Right ventricle myocardium superior (tissue), 1 donor: ENCODE results near the gene ARL16. TPM values are rescaled to one million over a fixed set of nuclear protein-coding genes. Genes with fewer than 3 reads are reported as not detected.

ENCODE experiments used
- ATAC-seq: fragments of 200-7000 bp; cut with Tn5 transposase; one replicate; pipeline ENCODE4 v1.9.1; 2020; ENCODE audit warnings: mild to moderate bottlenecking; ENCODE audit not compliant: poor library complexity
- DNase-seq: peaks from one replicate; pipeline ENCODE4 v3.0.0-alpha.2; 2020
- intact Hi-C: fragments of 100-400 bp; cut with DNase I; formaldehyde crosslinking; loops from one replicate; pipeline ENCODE4 v1.11.2; 2022
- total RNA-seq: library from RNA; stranded (reverse); fragmentation: NEBNext Ultra II Directional; extraction: Animal tissue kit (Norgen Biotek cat#: 25700); gene quantifications from one replicate; pipeline ENCODE4 v1.2.1, GENCODE V29; 2021
- donor health status: DM: no; HTN: yes; CAD: no; lungs with severe emphysema.

ARL16 gene
- total RNA-seq, 1 donor from 2014 or later = 11.9 TPM

- ATAC-seq (no peak), DNase-seq (no peak)
- intact Hi-C loops = no loop called here
These were observed 28.0 kb downstream of the ARL16 start for GRCh38 chr17:81655378-81656117.

GRCh38 chr17:81652906-81653771 is 30.5 kb downstream of the ARL16 start:
- intact Hi-C loops = no loop called here
- ATAC-seq (no peak), DNase-seq (no peak)

GRCh38 chr17:81651692-81652091 is 31.9 kb downstream of the ARL16 start:
- ATAC-seq (no peak), DNase-seq (no peak)
- intact Hi-C loops = no loop called here

- intact Hi-C loops = no loop called here
- DNase-seq = no peak
- no peak for ATAC-seq
These were observed 32.6 kb downstream of the ARL16 start for GRCh38 chr17:81650951-81651350.

- intact Hi-C loops = no loop called here
- DNase-seq (no peak), ATAC-seq (no peak)
These were observed 34.9 kb downstream of the ARL16 start for GRCh38 chr17:81648707-81649085.

GRCh38 chr17:81648013-81648706 is 35.4 kb downstream of the ARL16 start:
- DNase-seq = no peak
- intact Hi-C loops = no loop called here
- no peak for ATAC-seq

- ATAC-seq (no peak), DNase-seq (no peak)
- intact Hi-C loops = no loop called here
These were observed 36.0 kb downstream of the ARL16 start for GRCh38 chr17:81647640-81648012.

- intact Hi-C loops = no loop called here
- ATAC-seq (no peak), DNase-seq (no peak)
These were observed 36.6 kb downstream of the ARL16 start for GRCh38 chr17:81646869-81647600.

- no peak for ATAC-seq
- intact Hi-C loops = no loop called here
- no peak for DNase-seq
These were observed 38.3 kb downstream of the ARL16 start for GRCh38 chr17:81644976-81645952.

GRCh38 chr17:81644496-81644895 is 39.1 kb downstream of the ARL16 start:
- no peak for DNase-seq
- intact Hi-C loops = no loop called here
- ATAC-seq = no peak

- ATAC-seq = no peak
- intact Hi-C loops = no loop called here
These were observed 41.6 kb downstream of the ARL16 start for GRCh38 chr17:81641825-81642489.

GRCh38 chr17:81640011-81640410 is 43.6 kb downstream of the ARL16 start:
- no peak for ATAC-seq
- intact Hi-C loops = no loop called here
- no peak for DNase-seq

More at GRCh38 chr17:81641825-81642489, 41.6 kb downstream of the ARL16 start:
- DNase-seq = no peak

- DNase-seq (no peak), ATAC-seq (no peak)
- intact Hi-C loops = no loop called here
These were observed 44.9 kb downstream of the ARL16 start for GRCh38 chr17:81638683-81639082.

- DNase-seq (peak; percentile 92), ATAC-seq (peak; percentile 92)
- intact Hi-C loops = no loop called here
These were observed 46.9 kb downstream of the ARL16 start, which contains the start of the genes NPLOC4 and TSPAN10 for GRCh38 chr17:81636505-81637288. Gene NPLOC4, minus strand, starts transcription at chr17:81637112. Its CDS starts 182 bp downstream, at chr17:81636930. Gene TSPAN10, plus strand, starts transcription at chr17:81637196. Its CDS starts 5,217 bp downstream, at chr17:81642413.

GRCh38 chr17:81635973-81636504 is 47.6 kb downstream of the ARL16 start:
- ATAC-seq (peak; percentile 42), DNase-seq (no peak)
- intact Hi-C loops = no loop called here

- no peak for DNase-seq
- intact Hi-C loops = no loop called here
- ATAC-seq = no peak
These were observed 48.2 kb downstream of the ARL16 start for GRCh38 chr17:81635431-81635830.
